ENCODE data around the gene CDC14A. TPM values are rescaled to one million over a fixed set of nuclear protein-coding genes. Genes with fewer than 3 reads are reported as not detected.

The CDC14A gene
- total and polyA plus RNA-seq, 12 donors: 1.4 to 4.0 (median 3.1) TPM

DNA sequence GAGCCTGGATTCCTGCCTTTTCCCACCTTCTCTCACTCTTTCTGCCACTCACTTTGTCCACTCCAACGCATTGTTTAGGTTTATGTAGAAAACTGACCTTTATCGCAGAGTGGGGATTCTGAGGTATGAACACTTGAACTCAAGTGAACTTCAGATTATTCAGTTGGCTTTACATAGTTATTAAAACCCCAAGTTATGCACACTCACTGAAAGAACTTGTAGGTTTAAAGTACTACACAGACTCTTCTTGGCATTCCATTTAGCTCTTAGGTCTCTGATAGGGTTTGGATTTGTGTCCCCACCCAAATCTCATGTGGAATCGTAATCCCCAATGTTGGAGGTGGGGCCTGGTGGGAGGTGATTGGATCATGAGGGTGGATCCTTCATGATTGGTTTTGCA lies 46.4 kb upstream of the CDC14A start:
- H3K4me3 ChIP-seq: no peak overlapping the region
- intact Hi-C loops (cut with DNase I): no loop called here
- DNase-seq: no peak
- 91 to 95% methylated on average over 3 of the region's 3 CpGs for WGBS, 2 donors
- no peaks in the 10 kb centered on the region for H3K27me3 ChIP-seq
- TF ChIP-seq, protein P1, sequence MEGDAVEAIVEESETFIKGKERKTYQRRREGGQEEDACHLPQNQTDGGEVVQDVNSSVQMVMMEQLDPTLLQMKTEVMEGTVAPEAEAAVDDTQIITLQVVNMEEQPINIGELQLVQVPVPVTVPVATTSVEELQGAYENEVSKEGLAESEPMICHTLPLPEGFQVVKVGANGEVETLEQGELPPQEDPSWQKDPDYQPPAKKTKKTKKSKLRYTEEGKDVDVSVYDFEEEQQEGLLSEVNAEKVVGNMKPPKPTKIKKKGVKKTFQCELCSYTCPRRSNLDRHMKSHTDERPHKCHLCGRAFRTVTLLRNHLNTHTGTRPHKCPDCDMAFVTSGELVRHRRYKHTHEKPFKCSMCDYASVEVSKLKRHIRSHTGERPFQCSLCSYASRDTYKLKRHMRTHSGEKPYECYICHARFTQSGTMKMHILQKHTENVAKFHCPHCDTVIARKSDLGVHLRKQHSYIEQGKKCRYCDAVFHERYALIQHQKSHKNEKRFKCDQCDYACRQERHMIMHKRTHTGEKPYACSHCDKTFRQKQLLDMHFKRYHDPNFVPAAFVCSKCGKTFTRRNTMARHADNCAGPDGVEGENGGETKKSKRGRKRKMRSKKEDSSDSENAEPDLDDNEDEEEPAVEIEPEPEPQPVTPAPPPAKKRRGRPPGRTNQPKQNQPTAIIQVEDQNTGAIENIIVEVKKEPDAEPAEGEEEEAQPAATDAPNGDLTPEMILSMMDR (IDR thresholded peaks at IDR 0.05): no peak
- no peaks in the 10 kb centered on the region for H3K4me1 ChIP-seq
- peaks cover 0 to 10% (median 0%) of the 10 kb centered on the region in 11 donors for H3K9me3 ChIP-seq
- ATAC-seq: no peak
- no peak overlapping the region for H3K27ac ChIP-seq
- H3K36me3 ChIP-seq: no peaks in the 10 kb centered on the region

DNA sequence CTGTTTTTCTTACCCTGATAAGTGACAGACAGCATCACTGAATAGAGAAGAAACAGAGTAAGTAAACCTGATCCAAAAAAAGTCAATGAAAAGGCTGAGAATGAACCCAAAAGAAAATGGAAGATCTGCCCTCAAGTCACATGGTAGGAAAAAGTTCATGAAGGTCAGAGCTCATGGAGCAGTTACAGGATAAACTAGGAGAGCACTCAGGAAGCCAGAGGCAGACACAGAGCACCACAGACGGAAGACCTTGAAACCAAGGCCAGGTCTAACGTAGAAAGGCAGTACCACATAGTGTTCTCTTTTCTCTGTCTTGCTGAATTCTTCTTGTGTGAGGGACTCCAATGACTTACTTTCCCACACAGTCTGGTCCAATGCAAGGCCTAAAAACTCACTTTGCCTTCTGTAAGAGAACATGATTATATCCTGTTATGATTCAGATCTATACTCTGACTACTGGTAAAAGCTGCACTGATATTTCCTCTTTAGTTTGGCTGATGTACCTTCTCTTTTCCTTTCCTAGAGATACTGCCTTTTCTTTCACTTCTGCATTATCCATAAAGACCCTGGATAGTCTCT lies 45.5 kb upstream of the CDC14A start:
- H3K27me3 ChIP-seq: no peaks in the 10 kb centered on the region
- intact Hi-C loops (cut with DNase I): no loop called here
- H3K4me1 ChIP-seq: no peaks in the 10 kb centered on the region
- no peak overlapping the region for H3K4me3 ChIP-seq
- TF ChIP-seq, protein P1 (IDR thresholded peaks at IDR 0.05): no peak
- 81 to 82% methylated on average over 2 of the region's 2 CpGs for WGBS, 2 donors
- no peak for DNase-seq
- no peak overlapping the region for H3K27ac ChIP-seq
- H3K9me3 ChIP-seq: peaks cover 0 to 10% (median 0%) of the 10 kb centered on the region in 11 donors
- no peaks in the 10 kb centered on the region for H3K36me3 ChIP-seq
- ATAC-seq: no peak

DNA sequence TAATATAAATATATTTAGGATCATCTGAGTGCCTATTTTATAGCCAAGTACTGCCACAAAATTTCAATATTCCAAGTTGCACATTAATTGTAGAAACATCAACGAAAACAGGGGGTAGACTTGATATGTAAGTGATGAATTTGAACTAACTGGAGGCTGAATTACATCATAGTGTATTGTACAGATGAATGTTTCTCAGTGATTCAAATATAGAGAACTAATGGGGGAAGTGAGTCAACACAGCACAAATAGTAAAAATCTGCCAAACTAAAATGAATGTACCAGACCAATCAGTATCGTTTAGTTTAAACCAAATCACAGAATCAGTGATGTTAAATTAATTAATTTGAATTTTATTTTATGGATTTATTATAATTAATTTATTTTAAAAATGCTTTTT lies 43.5 kb upstream of the CDC14A start:
- Histone ChIP-seq H3K27ac (no peak overlapping the region), H3K4me1 (no peaks in the 10 kb centered on the region), H3K9me3 (peaks cover 0 to 10% (median 0%) of the 10 kb centered on the region in 11 donors), H3K4me3 (no peak overlapping the region), H3K36me3 (no peaks in the 10 kb centered on the region), H3K27me3 (no peaks in the 10 kb centered on the region)
- intact Hi-C loops (cut with DNase I): no loop called here
- TF ChIP-seq, protein P1 (IDR thresholded peaks at IDR 0.05): no peak
- DNase-seq (no peak), ATAC-seq (no peak)
- WGBS, 2 donors: 77 to 81% methylated on average over 2 of the region's 2 CpGs

DNA sequence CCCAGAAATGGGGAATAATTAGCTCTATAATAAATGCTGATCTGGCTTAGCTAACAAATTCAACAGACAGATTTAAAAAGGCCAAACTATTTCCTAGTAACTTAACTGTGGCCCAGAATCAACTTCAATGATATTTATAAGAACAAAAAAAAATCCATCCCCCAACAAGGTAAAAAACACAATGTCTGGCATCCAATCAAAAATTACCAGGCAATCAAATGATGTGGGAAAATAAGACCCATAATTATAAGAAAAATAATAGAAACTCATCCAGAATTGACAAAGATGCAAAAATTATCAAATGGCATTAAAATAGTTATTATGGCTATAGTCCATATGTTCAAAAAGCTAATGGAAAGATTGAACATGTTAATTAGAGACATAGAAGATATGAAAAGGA lies 42.4 kb upstream of the CDC14A start:
- H3K27me3 ChIP-seq: no peaks in the 10 kb centered on the region
- ATAC-seq (no peak), DNase-seq (no peak)
- no peak overlapping the region for H3K4me3 ChIP-seq
- H3K4me1 ChIP-seq: no peaks in the 10 kb centered on the region
- H3K27ac ChIP-seq: no peak overlapping the region
- TF ChIP-seq, protein P1 (IDR thresholded peaks at IDR 0.05): no peak
- peaks cover 0 to 10% (median 0%) of the 10 kb centered on the region in 11 donors for H3K9me3 ChIP-seq
- intact Hi-C loops (cut with DNase I): no loop called here
- H3K36me3 ChIP-seq: no peaks in the 10 kb centered on the region

Data from heart right ventricle (tissue), 16 donors.